Measurements from ENCODE around the gene SPNS2. TPM values are rescaled to one million over a fixed set of nuclear protein-coding genes. Genes with fewer than 3 reads are reported as not detected.

SPNS2 gene
- total and polyA plus RNA-seq, 2 donors (not counting 1 experiment from before 2014, with no cell fraction given), result 0.17 TPM; not detected in 1

DNA sequence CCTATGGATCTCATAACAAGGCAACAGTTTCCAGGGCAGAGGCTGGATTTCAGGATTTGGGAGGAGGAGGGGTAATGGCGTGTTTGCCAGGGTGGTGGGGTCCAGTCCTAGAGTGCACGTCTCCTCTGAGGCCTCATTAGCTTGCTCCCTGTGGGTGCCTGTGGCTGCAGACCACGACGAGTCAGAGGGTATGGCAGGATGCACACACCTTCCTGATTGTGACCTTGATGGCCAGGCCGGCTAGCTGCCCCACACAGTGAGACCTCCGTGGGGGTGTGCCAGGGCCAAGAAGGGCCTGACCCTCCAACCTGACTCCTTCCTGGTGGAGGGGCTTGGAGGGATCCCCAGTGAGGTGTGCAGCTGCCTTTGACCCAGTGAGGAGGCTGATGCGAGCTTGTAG lies 81.6 kb downstream of the SPNS2 start:
- Histone ChIP-seq H3K36me3 (ENCODE audit: control insufficient read depth, insufficient read depth, low read length) (no peaks in the 10 kb centered on the region), H3K4me2 (ENCODE audit: extremely low read depth, insufficient read depth, low read length) (no peak overlapping the region), H3K4me1 (ENCODE audit: control insufficient read depth, extremely low read depth, insufficient read depth, low read length) (no peaks in the 10 kb centered on the region), H3K9ac (ENCODE audit: insufficient read depth, low read length) (no peak overlapping the region), H4K20me1 (ENCODE audit: control insufficient read depth, extremely low read depth, insufficient read depth, low read length) (no peaks in the 10 kb centered on the region), H3K27ac (ENCODE audit: insufficient read depth, low read length) (no peak overlapping the region), H3K79me2 (ENCODE audit: control insufficient read depth, insufficient read depth, low read length) (no peaks in the 10 kb centered on the region), H3K4me3 (replicated peaks in 1 of 4; ENCODE audit: control extremely low read depth in 1 of 4, insufficient read depth in 1 of 4, low read depth in 3 of 4, low read length in 4 of 4) (no peak overlapping the region), H2AFZ (ENCODE audit: low read length) (no peak overlapping the region), H3K27me3 (ENCODE audit: control insufficient read depth, insufficient read depth, low read length) (peaks cover 20% of the 10 kb centered on the region), H3K9me3 (ENCODE audit: control insufficient read depth, insufficient read depth, low read depth, low read length) (no peaks in the 10 kb centered on the region)
- TF ChIP-seq CTCF (conservative IDR thresholded peaks at IDR 0.05 in 1 of 2, IDR thresholded peaks at IDR 0.05 in 1 of 2; ENCODE audit: low read depth in 1 of 2, low read length in 2 of 2) (no peak), EZH2 (IDR thresholded peaks at IDR 0.05; ENCODE audit: low read length, missing control alignments) (no peak)
- DNase-seq (ENCODE audit: low read depth in 2 of 2), result no peak

GRCh38 chr17:4582101-4582501 lies 83.4 kb downstream of the SPNS2 start:
- H3K4me2 ChIP-seq (ENCODE audit: extremely low read depth, insufficient read depth, low read length), result no peak overlapping the region
- DNase-seq (ENCODE audit: low read depth in 2 of 2), result no peak
- H3K4me1 ChIP-seq (ENCODE audit: control insufficient read depth, extremely low read depth, insufficient read depth, low read length), result no peaks in the 10 kb centered on the region
- TF ChIP-seq EZH2 (IDR thresholded peaks at IDR 0.05; ENCODE audit: low read length, missing control alignments), result no peak
- TF ChIP-seq CTCF (conservative IDR thresholded peaks at IDR 0.05 in 1 of 2, IDR thresholded peaks at IDR 0.05 in 1 of 2; ENCODE audit: low read depth in 1 of 2, low read length in 2 of 2), result no peak
- H3K9me3 ChIP-seq (ENCODE audit: control insufficient read depth, insufficient read depth, low read depth, low read length), result no peaks in the 10 kb centered on the region
- no peaks in the 10 kb centered on the region for H3K36me3 ChIP-seq (ENCODE audit: control insufficient read depth, insufficient read depth, low read length)
- no peak overlapping the region for H3K27ac ChIP-seq (ENCODE audit: insufficient read depth, low read length)
- H3K27me3 ChIP-seq (ENCODE audit: control insufficient read depth, insufficient read depth, low read length), result peaks cover 26% of the 10 kb centered on the region
- no peak overlapping the region for H2AFZ ChIP-seq (ENCODE audit: low read length)
- H3K4me3 ChIP-seq (replicated peaks in 1 of 4; ENCODE audit: control extremely low read depth in 1 of 4, insufficient read depth in 1 of 4, low read depth in 3 of 4, low read length in 4 of 4), result no peak overlapping the region
- H3K79me2 ChIP-seq (ENCODE audit: control insufficient read depth, insufficient read depth, low read length), result no peaks in the 10 kb centered on the region
- no peaks in the 10 kb centered on the region for H4K20me1 ChIP-seq (ENCODE audit: control insufficient read depth, extremely low read depth, insufficient read depth, low read length)
- no peak overlapping the region for H3K9ac ChIP-seq (ENCODE audit: insufficient read depth, low read length)

DNA sequence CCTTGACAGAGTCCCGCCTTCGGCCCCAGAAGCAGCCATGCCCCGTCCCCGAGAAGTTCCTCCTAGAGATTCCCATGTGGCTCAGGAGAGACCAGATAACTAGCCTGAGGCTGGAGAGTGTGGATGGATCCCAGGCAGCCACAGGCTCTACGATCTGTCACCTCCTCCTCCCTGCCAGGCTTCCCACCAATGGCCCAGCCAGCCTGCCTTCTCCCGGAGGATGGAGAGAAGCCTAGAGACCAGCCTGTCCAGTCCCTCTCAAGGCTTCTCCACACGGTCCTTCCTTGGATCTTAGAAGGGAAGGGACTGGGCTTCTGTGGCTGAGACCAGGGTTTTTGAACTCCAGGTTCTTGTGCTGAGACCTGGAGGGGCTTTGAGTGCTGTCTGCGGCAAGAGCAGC lies 84.0 kb downstream of the SPNS2 start:
- H3K4me2 ChIP-seq (ENCODE audit: extremely low read depth, insufficient read depth, low read length), result no peak overlapping the region
- no peaks in the 10 kb centered on the region for H3K9me3 ChIP-seq (ENCODE audit: control insufficient read depth, insufficient read depth, low read depth, low read length)
- peaks cover 28% of the 10 kb centered on the region for H3K27me3 ChIP-seq (ENCODE audit: control insufficient read depth, insufficient read depth, low read length)
- H4K20me1 ChIP-seq (ENCODE audit: control insufficient read depth, extremely low read depth, insufficient read depth, low read length), result no peaks in the 10 kb centered on the region
- H2AFZ ChIP-seq (ENCODE audit: low read length), result no peak overlapping the region
- no peak overlapping the region for H3K9ac ChIP-seq (ENCODE audit: insufficient read depth, low read length)
- DNase-seq (ENCODE audit: low read depth in 2 of 2), result no peak
- H3K4me1 ChIP-seq (ENCODE audit: control insufficient read depth, extremely low read depth, insufficient read depth, low read length), result no peaks in the 10 kb centered on the region
- TF ChIP-seq CTCF (conservative IDR thresholded peaks at IDR 0.05 in 1 of 2, IDR thresholded peaks at IDR 0.05 in 1 of 2; ENCODE audit: low read depth in 1 of 2, low read length in 2 of 2) (no peak), EZH2 (IDR thresholded peaks at IDR 0.05; ENCODE audit: low read length, missing control alignments) (no peak)
- no peaks in the 10 kb centered on the region for H3K36me3 ChIP-seq (ENCODE audit: control insufficient read depth, insufficient read depth, low read length)
- no peak overlapping the region for H3K27ac ChIP-seq (ENCODE audit: insufficient read depth, low read length)
- H3K4me3 ChIP-seq (replicated peaks in 1 of 4; ENCODE audit: control extremely low read depth in 1 of 4, insufficient read depth in 1 of 4, low read depth in 3 of 4, low read length in 4 of 4), result no peak overlapping the region
- no peaks in the 10 kb centered on the region for H3K79me2 ChIP-seq (ENCODE audit: control insufficient read depth, insufficient read depth, low read length)
